Osteoblast (primary cell): Measurements from ENCODE around the gene FBXL3. TPM values are rescaled to one million over a fixed set of nuclear protein-coding genes. Genes with fewer than 3 reads are reported as not detected.

Source experiments
- DNase-seq: peaks from one replicate; pipeline ENCODE4 v3.0.0; 2011; ENCODE audit warnings: low spot score, mixed read lengths; ENCODE audit not compliant: insufficient read length; ENCODE audit errors: missing footprints
- H2AFZ ChIP-seq: 2 replicates; pipeline ENCODE4 v1.6.0; 2011; ENCODE audit warnings: mild to moderate bottlenecking, low read length
- H3K27ac ChIP-seq: 2 replicates; pipeline ENCODE4 v1.5.1; 2011; ENCODE audit warnings: mild to moderate bottlenecking, low read depth, low read length, moderate library complexity
- H3K27me3 ChIP-seq: 2 replicates; pipeline ENCODE4 v1.6.0; 2012; ENCODE audit warnings: mild to moderate bottlenecking, control low read depth, inconsistent platforms, low read length, moderate library complexity; ENCODE audit not compliant: insufficient read depth
- H3K36me3 ChIP-seq: 2 replicates; pipeline ENCODE4 v1.5.1; 2011; ENCODE audit warnings: mild to moderate bottlenecking, low read length, control low read depth, moderate library complexity; ENCODE audit not compliant: insufficient read depth
- H3K4me1 ChIP-seq: 2 replicates; pipeline ENCODE4 v1.5.1; 2011; ENCODE audit warnings: mild to moderate bottlenecking, low read length, control low read depth, moderate library complexity; ENCODE audit not compliant: insufficient read depth
- H3K4me2 ChIP-seq: 2 replicates; pipeline ENCODE4 v1.6.0; 2011; ENCODE audit warnings: mild to moderate bottlenecking, low read length; ENCODE audit not compliant: insufficient read depth
- H3K4me3 ChIP-seq: fragments of 200-600 bp; sonication (generic); 3 replicates; pipeline ENCODE4 v1.5.1; 2012; ENCODE audit warnings: mild to moderate bottlenecking, low read length, inconsistent platforms; ENCODE audit not compliant: insufficient read depth
- H3K79me2 ChIP-seq: 2 replicates; pipeline ENCODE4 v1.6.0; 2012; ENCODE audit warnings: mild to moderate bottlenecking, low read length, control low read depth, inconsistent platforms; ENCODE audit not compliant: insufficient read depth
- H3K9me3 ChIP-seq: 2 replicates; pipeline ENCODE4 v1.5.1; 2011; ENCODE audit warnings: low read depth, low read length, control low read depth
- H4K20me1 ChIP-seq: 2 replicates; pipeline ENCODE4 v1.6.0; 2012; ENCODE audit warnings: mild to moderate bottlenecking, low read length, control low read depth; ENCODE audit not compliant: insufficient read depth
- total RNA-seq: library from RNA; depleted of rRNA; stranded (reverse); fragments of >200 nt; gene quantifications from 2 replicates; pipeline ENCODE4 v1.2.3, GENCODE V29; 2012
- TF ChIP-seq, protein P1 (sequence below): IDR thresholded peaks from 2 replicates; pipeline ENCODE4 v1.5.1; 2011; ENCODE audit warnings: mild to moderate bottlenecking, low read depth, low read length, moderate library complexity; ENCODE audit errors: extremely low read depth

The FBXL3 gene
- total RNA-seq, 1 donor, result 76.0 TPM

DNA sequence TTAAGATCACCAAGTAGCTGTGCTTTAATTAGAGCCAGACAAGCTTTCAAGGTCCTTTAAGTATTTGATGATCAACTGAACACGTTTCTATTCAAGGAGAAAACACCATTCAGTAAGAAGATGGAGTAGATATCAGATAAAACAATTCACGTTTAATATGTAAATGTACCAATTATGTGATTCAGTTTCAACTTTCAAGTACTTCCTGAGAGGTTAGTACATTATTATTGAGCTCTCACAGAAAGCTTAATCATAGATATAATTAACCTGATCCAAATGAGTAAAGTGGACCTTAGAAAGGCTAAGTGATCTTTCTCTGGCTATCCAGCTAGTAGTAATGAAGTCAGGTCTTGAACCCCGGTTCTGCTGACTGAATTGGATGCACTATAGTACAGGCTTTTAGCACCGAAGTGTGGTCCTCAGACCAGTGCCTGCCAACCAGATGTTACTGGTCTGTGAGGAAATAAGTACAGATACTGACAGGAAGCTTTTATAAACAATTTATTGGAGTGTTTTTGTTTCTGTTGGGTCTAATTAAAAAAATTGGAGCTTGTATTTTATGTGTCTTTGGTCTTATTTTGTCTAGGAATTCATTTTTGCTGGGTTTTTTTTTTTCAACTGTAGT, 24.9 kb downstream of the FBXL3 start:
- H3K79me2 ChIP-seq, result peaks cover 12% of the 10 kb centered on the region
- no peaks in the 10 kb centered on the region for H3K27me3 ChIP-seq
- TF ChIP-seq, protein P1, sequence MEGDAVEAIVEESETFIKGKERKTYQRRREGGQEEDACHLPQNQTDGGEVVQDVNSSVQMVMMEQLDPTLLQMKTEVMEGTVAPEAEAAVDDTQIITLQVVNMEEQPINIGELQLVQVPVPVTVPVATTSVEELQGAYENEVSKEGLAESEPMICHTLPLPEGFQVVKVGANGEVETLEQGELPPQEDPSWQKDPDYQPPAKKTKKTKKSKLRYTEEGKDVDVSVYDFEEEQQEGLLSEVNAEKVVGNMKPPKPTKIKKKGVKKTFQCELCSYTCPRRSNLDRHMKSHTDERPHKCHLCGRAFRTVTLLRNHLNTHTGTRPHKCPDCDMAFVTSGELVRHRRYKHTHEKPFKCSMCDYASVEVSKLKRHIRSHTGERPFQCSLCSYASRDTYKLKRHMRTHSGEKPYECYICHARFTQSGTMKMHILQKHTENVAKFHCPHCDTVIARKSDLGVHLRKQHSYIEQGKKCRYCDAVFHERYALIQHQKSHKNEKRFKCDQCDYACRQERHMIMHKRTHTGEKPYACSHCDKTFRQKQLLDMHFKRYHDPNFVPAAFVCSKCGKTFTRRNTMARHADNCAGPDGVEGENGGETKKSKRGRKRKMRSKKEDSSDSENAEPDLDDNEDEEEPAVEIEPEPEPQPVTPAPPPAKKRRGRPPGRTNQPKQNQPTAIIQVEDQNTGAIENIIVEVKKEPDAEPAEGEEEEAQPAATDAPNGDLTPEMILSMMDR, result no peak
- peaks cover 29% of the 10 kb centered on the region for H3K36me3 ChIP-seq
- no peak for DNase-seq
- no peak overlapping the region for H3K27ac ChIP-seq
- no peaks in the 10 kb centered on the region for H3K9me3 ChIP-seq
- H3K4me2 ChIP-seq, result no peak overlapping the region
- H3K4me3 ChIP-seq, result no peak overlapping the region
- H4K20me1 ChIP-seq, result peaks cover under 1% of the 10 kb centered on the region
- H2AFZ ChIP-seq, result no peak overlapping the region
- H3K4me1 ChIP-seq, result no peaks in the 10 kb centered on the region

DNA sequence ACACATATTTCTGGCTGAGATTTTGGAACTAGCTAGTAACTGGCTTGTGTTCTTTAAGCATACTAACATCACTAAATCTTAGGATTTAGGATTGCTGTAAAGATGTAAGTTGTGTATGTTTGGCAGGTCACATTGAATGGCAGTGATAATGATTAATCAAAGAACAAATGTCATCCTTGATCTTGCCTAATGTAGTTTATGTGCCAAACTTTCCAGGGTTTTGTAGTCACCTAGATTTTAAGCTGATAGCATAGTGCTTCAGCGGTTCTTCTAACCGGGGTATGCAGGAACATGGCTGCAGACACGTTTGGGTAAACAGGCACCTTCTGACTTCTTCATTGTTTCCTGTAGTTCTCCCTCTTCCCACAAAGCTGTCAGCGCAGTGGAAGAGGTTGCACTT, 25.4 kb downstream of the FBXL3 start:
- H3K4me2 ChIP-seq, result no peak overlapping the region
- no peak for DNase-seq
- peaks cover 28% of the 10 kb centered on the region for H3K36me3 ChIP-seq
- H2AFZ ChIP-seq, result no peak overlapping the region
- no peaks in the 10 kb centered on the region for H3K9me3 ChIP-seq
- H4K20me1 ChIP-seq, result no peaks in the 10 kb centered on the region
- TF ChIP-seq, protein P1, result no peak
- no peak overlapping the region for H3K27ac ChIP-seq
- no peak overlapping the region for H3K4me3 ChIP-seq
- H3K27me3 ChIP-seq, result no peaks in the 10 kb centered on the region
- H3K4me1 ChIP-seq, result no peaks in the 10 kb centered on the region
- peaks cover 8% of the 10 kb centered on the region for H3K79me2 ChIP-seq

DNA sequence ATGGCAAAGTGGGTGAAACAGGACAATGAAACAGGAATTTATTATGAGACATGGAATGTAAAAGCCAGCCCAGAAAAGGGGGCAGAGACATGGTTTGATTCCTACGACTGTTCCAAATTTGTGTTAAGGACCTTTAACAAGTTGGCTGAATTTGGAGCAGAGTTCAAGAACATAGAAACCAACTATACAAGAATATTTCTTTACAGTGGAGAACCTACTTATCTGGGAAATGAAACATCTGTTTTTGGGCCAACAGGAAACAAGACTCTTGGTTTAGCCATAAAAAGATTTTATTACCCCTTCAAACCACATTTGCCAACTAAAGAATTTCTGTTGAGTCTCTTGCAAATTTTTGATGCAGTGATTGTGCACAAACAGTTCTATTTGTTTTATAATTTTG, 26.5 kb downstream of the FBXL3 start:
- H3K4me3 ChIP-seq, result no peak overlapping the region
- no peak for DNase-seq
- H3K4me1 ChIP-seq, result no peaks in the 10 kb centered on the region
- peaks cover 35% of the 10 kb centered on the region for H3K36me3 ChIP-seq
- H3K4me2 ChIP-seq, result no peak overlapping the region
- no peaks in the 10 kb centered on the region for H4K20me1 ChIP-seq
- no peak overlapping the region for H3K27ac ChIP-seq
- H3K27me3 ChIP-seq, result no peaks in the 10 kb centered on the region
- H2AFZ ChIP-seq, result no peak overlapping the region
- TF ChIP-seq, protein P1, result no peak
- H3K9me3 ChIP-seq, result no peaks in the 10 kb centered on the region
- H3K79me2 ChIP-seq, result peaks cover 8% of the 10 kb centered on the region

DNA sequence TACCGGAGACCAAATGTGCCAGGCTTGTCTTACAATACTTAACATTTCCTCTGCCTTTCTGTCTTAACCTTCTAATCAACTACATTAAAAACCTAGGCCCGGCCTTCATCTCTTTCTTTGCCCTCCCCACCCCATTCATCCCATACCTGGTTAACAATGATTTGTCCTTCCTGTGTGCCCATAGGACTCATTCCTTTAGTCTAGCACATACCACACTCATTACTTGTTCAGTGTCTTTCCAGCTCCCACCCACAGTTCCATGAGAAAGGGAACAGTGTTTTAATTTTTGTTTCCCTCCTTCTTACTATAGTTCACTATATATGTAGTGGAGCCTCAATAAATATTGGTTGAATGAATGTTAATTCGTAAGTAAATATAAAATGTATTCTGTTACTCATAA, 32.7 kb downstream of the FBXL3 start:
- H3K79me2 ChIP-seq, result peaks cover 33% of the 10 kb centered on the region
- H3K4me1 ChIP-seq, result peaks cover 20% of the 10 kb centered on the region
- no peak overlapping the region for H3K4me3 ChIP-seq
- H3K36me3 ChIP-seq, result peaks cover 22% of the 10 kb centered on the region
- H3K27me3 ChIP-seq, result no peaks in the 10 kb centered on the region
- no peak for DNase-seq
- H3K4me2 ChIP-seq, result peak overlapping the region; percentile 29
- H3K9me3 ChIP-seq, result no peaks in the 10 kb centered on the region
- H4K20me1 ChIP-seq, result peaks cover 6% of the 10 kb centered on the region
- no peak overlapping the region for H2AFZ ChIP-seq
- no peak overlapping the region for H3K27ac ChIP-seq
- TF ChIP-seq, protein P1, result no peak
